ENCODE measurements around the gene EIF2S3. TPM values are rescaled to one million over a fixed set of nuclear protein-coding genes. Genes with fewer than 3 reads are reported as not detected.

EIF2S3 gene
- total and polyA plus RNA-seq, 2 of the 8 experiments (the other 6 are each of a cell fraction or from before 2014, with no cell fraction given) = 65.5 to 259 TPM

DNA sequence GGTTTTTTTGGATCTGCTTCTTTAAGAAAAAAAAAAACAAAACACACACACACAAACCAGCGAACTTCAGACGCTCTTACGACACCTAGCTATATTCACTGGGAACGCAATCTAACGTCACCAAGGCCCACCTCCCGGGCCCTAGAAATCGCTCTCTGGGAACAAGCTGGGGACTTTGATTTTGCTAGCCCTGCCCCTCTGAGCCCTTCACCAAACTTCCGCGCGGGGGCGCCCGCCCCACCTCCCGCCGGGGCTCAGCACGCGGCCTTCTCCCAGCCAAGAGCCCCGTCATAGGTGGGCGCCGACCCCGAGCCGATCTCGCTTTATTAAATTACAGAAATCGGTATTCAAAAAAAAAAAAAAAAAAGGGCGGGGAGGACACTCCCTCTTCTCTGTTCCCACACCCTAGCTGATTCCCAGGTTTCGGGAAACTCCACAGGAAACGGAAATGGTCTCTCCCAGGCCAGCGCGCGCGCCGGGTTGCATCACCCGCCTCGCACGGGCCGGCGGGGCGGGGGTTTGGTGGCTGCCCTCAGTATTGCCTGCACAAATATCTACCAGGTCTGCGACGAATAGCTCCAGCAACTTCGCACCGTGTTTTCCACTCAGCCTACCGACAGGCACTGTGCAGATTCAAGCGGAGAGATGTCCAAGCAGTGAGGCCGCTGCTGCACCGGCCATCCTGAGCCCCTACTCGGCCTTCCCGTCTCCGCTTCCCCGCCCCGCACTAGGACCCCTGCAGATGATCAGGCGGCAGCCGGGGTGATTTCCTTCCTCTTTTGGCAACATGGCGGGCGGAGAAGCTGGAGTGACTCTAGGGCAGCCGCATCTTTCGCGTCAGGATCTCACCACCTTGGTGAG lies at the start of gene EIF2S3 (continued):
- TF ChIP-seq BACH1 (IDR thresholded peaks at IDR 0.05; ENCODE audit: low read length) (no peak), NANOG (IDR thresholded peaks at IDR 0.05; ENCODE audit: insufficient read depth, low read depth, low read length, poor library complexity, severe bottlenecking) (no peak), RNF2 (IDR thresholded peaks at IDR 0.05; ENCODE audit: borderline replicate concordance, low read depth, low read length, missing control alignments, poor library complexity, severe bottlenecking) (no peak), MAFK (IDR thresholded peaks at IDR 0.05; ENCODE audit: low read depth, low read length) (no peak), YY1 (IDR thresholded peaks at IDR 0.05; ENCODE audit: low read depth, low read length) (peak; percentile 88), SRF (IDR thresholded peaks at IDR 0.05; ENCODE audit: low read depth, low read length) (no peak), GTF2F1 (IDR thresholded peaks at IDR 0.05; ENCODE audit: borderline replicate concordance, low read depth, low read length) (peak; percentile 66), EP300 (IDR thresholded peaks at IDR 0.05; ENCODE audit: borderline replicate concordance in 1 of 2, low read depth in 2 of 2, low read length in 2 of 2) (no peak), SIN3A (conservative IDR thresholded peaks at IDR 0.05 in 1 of 2, IDR thresholded peaks at IDR 0.05 in 1 of 2; ENCODE audit: low read depth in 1 of 2, low read length in 2 of 2) (0 out of 4 replicates have a peak, but pooled peaks have one; percentile 7 to 37), CREB1 (IDR thresholded peaks at IDR 0.05) (peak; percentile 72), KDM5A (IDR thresholded peaks at IDR 0.05; ENCODE audit: low read length) (0 out of 2 replicates have a peak, but pooled peaks have one; percentile 53), TBP (IDR thresholded peaks at IDR 0.05; ENCODE audit: low read depth, low read length) (peak; percentile 86), CEBPB (IDR thresholded peaks at IDR 0.05; ENCODE audit: low read depth, low read length) (peak; percentile 95), TAF1 (IDR thresholded peaks at IDR 0.05; ENCODE audit: low read depth, low read length) (peak; percentile 82), SP2 (IDR thresholded peaks at IDR 0.05; ENCODE audit: low read length) (no peak), BRCA1 (IDR thresholded peaks at IDR 0.05; ENCODE audit: low read depth, low read length) (no peak)
- TF ChIP-seq, protein P1, sequence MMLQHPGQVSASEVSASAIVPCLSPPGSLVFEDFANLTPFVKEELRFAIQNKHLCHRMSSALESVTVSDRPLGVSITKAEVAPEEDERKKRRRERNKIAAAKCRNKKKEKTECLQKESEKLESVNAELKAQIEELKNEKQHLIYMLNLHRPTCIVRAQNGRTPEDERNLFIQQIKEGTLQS (IDR thresholded peaks at IDR 0.05; ENCODE audit: insufficient read depth, low read depth, low read length) = peak; percentile 89
- TF ChIP-seq, protein P2, sequence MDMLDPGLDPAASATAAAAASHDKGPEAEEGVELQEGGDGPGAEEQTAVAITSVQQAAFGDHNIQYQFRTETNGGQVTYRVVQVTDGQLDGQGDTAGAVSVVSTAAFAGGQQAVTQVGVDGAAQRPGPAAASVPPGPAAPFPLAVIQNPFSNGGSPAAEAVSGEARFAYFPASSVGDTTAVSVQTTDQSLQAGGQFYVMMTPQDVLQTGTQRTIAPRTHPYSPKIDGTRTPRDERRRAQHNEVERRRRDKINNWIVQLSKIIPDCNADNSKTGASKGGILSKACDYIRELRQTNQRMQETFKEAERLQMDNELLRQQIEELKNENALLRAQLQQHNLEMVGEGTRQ (IDR thresholded peaks at IDR 0.05; ENCODE audit: low read length) = no peak

Measured in H1 (cell line).